Spleen (tissue), 7 donors: ENCODE measurements around the gene TRAF1.

Experiments used
- POLR2A ChIP-seq, 3 donors: fragments of 450-650 bp; IDR thresholded peaks; one replicate each; pipeline ENCODE4 v1.5.1; 2017; ENCODE audit warnings: antibody characterized with exemption in 3 of 3, mild to moderate bottlenecking in 1 of 3
- POLR2AphosphoS5 ChIP-seq, 3 donors: sonication (generic); formaldehyde crosslinking; IDR thresholded peaks; one replicate each; pipeline ENCODE4 v1.5.1; 2017; ENCODE audit warnings: antibody characterized with exemption in 3 of 3
- TF ChIP-seq, protein P1 (sequence below), 11 experiments: fragments of 200-600 bp in 7 of 11; fragments of 450-650 bp in 4 of 11; sonication (generic) in 4 of 11; IDR thresholded peaks in 8 of 11; conservative IDR thresholded peaks in 3 of 11; 1 replicate in 7 of 11; 2 replicates in 4 of 11; pipeline versions ENCODE4 v1.4.0 to v1.8.0; 2016 to 2021; ENCODE audit warnings: antibody characterized with exemption in 11 of 11, inconsistent platforms in 4 of 11, mild to moderate bottlenecking in 1 of 11
- donor health status: DM: no; HTN: no; CAD: no; lungs with moderate emphysema.
- donor health status: DM: no; HTN: no; CAD: no.
- donor health status: DM: no; HTN: no; CAD: no.

DNA sequence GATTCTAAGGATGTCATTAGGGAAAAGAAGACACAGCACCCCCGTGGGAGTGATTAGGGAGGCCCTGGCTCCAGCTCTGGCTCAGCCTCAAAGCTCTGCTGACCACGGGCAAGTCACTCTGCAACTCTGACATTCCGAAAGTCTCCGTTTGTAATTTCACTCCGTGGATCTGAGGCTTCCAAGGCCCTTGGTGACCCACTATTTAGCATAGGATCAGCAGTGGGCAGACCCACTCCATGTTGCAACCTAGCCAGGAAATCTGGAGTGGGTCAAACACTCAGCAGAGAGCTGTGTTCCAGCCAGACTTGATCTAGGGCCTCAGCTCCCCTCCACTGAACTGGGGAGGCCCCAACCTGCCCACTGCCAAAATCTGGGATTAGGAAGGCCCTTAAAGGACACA, 61.4 kb downstream of the TRAF1 start:
- TF ChIP-seq POLR2A (IDR thresholded peaks at IDR 0.05) = no peak
- TF ChIP-seq, protein P1, sequence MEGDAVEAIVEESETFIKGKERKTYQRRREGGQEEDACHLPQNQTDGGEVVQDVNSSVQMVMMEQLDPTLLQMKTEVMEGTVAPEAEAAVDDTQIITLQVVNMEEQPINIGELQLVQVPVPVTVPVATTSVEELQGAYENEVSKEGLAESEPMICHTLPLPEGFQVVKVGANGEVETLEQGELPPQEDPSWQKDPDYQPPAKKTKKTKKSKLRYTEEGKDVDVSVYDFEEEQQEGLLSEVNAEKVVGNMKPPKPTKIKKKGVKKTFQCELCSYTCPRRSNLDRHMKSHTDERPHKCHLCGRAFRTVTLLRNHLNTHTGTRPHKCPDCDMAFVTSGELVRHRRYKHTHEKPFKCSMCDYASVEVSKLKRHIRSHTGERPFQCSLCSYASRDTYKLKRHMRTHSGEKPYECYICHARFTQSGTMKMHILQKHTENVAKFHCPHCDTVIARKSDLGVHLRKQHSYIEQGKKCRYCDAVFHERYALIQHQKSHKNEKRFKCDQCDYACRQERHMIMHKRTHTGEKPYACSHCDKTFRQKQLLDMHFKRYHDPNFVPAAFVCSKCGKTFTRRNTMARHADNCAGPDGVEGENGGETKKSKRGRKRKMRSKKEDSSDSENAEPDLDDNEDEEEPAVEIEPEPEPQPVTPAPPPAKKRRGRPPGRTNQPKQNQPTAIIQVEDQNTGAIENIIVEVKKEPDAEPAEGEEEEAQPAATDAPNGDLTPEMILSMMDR (IDR thresholded peaks at IDR 0.05 in 8 of 11, conservative IDR thresholded peaks at IDR 0.05 in 3 of 11) = no peak
- TF ChIP-seq POLR2AphosphoS5 (IDR thresholded peaks at IDR 0.05) = no peak
